Stimulated activated CD4-positive, alpha-beta T cell treated with anti-CD3 and anti-CD28 coated beads, Interleukin-2, amount 100 ng/mL, for 48 hours (primary cell): ENCODE data around the gene HMCN1.
"Not testable (repeated sequence)": the region's sequence is repeated elsewhere in the genome, so short reads cannot be mapped to it uniquely, and the experiment has no call there.

Source experiments
- DNase-seq, 2 donors: peaks; one replicate each; pipeline ENCODE4 v3.0.0-alpha.2; 2020

HMCN1 gene

DNA sequence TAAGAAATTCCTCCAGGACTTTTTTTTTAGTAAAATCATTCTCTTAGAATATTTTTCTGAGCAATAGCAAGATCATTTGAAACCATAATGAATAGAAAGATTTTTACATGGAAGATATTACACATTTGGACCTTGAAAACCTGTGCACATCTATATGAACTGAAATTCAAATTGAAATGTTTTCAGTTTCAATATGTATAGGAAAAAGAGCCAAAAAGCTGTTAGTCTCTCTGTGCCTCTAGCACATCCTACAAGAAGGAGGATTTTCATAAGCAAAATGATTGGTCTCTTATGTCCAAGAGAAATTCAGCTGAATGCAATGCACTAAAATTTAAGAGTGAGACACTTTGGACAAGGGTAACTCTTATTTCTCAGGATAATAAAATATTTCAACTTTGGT, 8.2 kb downstream of the HMCN1 start:
- no peak for DNase-seq

GRCh38 chr1:185745165-185745564, 11.0 kb downstream of the HMCN1 start:
- no peak for DNase-seq

DNA sequence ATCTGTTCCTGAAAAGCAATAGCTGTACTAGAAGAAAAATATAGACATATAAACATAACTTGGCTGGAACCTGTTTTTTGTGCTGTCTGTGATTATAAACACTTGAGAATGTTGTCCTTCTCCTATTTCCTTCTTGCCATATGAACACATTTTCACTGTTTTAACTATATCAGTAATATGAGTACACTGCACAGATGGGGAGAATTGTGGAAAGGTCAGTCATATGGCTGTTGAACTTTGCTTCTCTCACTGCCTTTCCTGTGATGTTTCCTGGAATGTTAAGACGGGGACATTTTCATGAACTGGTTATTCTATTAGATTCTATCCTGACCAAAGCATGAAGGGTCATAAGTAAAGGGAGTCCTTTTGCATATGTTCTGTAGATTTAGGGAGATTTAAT, 24.9 kb downstream of the HMCN1 start:
- DNase-seq: no peak

GRCh38 chr1:185761841-185762240, 27.6 kb downstream of the HMCN1 start:
- no peak for DNase-seq

DNA sequence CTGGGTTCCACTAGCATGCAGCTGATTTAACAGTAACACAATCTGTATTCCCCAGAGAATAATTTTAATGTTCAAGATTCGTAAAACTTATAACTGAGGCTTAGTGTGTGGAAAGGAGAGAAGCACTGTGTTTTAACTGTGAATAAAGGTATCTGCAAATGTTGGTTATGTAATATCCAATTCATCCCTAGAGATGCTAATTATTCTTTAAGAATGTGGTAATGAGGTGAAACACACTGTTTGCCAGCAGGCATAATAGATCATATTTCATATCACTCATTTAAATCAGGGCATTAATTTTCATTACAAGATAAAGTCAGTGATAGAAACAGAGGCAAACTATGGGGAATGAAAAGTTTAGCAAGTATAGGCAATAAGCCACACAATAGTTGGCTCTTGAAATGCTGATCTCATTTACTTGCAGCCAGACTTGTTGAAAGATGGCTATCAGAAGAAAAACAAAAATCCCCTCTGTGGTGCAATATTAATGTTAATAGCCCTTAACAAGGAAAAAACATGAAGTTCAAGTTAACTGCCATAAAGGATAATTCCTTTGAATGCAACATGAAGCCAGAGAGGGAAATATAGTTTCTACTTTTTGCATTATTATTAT, 33.4 kb downstream of the HMCN1 start:
- DNase-seq: no peak

- no peak for DNase-seq
Observed at GRCh38 chr1:185768371-185768770, 34.2 kb downstream of the HMCN1 start.

GRCh38 chr1:185769136-185769535, 34.9 kb downstream of the HMCN1 start:
- DNase-seq: no peak

DNA sequence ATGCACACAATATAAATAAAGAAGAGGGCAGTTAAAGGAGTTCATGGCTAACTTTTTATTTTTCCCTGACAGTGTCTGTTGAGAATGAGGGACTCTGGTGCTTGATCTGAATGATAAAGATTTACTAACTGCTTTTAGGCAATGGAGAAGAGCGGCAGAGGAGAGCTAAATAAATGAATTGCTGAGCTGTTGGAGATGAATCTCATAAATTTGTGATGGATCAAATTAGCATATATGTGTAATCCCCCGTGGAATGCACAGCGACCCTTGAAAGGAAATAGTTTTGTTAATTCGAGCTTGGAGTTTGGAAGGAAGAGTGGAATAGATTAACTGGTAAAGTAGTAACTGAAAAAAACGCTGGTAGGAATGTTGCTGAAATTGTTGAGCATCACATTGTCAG, 40.2 kb downstream of the HMCN1 start:
- no peak for DNase-seq

DNA sequence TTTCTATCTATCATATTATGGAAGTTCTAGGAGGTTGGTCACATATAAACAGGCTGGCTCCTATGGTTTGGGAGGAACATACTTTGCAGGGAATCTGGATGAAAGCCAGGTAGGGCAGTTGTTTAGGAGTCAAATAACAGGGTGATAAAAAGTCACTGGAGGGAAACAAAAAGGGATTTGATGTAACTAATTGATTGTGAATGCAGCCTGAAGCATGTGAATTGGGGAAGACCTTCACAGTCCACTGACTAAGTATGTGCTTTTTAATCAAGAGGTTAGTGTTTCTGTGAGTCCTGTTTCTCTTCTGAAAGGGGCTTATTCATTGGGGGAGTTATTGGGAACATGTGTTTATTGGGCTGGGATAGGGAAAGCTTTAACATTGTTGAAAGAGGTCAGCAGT, 41.3 kb downstream of the HMCN1 start:
- no peak for DNase-seq

DNA sequence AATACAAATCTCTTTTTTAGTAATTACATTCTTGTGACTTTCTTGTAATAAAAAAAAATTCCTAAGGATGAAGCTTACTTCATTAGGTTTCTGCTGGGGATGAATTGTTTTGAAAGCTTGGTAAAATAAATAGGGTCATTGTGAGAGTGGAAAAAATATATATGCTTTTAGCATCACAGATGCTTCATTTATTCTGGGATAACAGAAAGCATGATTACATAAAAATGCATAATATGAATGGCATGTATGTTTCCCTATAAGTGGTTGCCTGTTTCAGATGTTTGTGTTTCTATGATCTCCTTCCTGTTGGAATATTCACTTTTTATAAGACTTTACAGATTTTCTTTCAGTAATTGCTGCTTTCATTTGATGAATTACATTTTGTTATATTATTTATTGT, 42.3 kb downstream of the HMCN1 start:
- no peak for DNase-seq

DNA sequence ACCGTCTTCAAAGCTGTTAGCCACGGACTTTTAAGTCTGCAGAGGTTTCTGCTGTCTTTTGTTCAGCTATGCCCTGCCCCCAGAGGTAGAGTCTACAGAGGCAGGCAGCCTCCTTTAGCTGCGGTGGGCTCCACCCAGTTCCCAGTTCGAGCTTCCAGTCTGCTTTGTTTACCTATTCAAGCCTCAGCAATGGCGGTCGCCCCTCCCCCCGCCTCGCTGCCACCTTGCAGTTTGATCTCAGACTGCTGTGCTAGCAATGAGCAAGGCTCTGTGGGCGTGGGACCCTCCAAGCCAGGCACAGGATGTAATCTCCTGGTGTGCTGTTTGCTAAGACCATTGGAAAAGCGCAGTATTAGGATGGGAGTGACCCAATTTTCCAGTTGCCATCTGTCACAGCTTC, 49.7 kb downstream of the HMCN1 start:
- not testable (repeated sequence) for DNase-seq

- DNase-seq: no peak
Observed at GRCh38 chr1:185785586-185785985, 51.4 kb downstream of the HMCN1 start.

GRCh38 chr1:185786524-185786923, 52.3 kb downstream of the HMCN1 start:
- DNase-seq: no peak

DNA sequence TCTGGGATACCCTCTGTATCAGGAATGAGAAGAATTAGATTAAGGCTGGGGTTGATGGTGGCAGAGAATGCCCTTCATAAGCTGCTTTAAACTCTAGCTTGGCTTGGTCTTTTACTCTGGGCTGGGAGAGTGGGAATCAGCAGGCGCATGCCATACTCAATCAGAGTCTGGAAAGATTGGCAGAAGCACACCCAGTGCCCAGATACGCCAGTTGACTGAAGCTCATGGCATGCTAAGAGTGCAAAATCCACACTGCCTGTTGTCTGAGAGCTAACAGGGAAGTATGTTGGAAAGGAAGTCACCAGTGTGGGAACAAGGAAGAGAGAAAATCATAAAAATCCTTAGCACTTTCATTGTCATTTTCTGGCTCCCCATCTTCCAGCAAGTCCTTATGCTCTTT, 53.0 kb downstream of the HMCN1 start:
- no peak for DNase-seq

- DNase-seq: no peak
Observed at GRCh38 chr1:185788386-185788785, 54.2 kb downstream of the HMCN1 start.

DNA sequence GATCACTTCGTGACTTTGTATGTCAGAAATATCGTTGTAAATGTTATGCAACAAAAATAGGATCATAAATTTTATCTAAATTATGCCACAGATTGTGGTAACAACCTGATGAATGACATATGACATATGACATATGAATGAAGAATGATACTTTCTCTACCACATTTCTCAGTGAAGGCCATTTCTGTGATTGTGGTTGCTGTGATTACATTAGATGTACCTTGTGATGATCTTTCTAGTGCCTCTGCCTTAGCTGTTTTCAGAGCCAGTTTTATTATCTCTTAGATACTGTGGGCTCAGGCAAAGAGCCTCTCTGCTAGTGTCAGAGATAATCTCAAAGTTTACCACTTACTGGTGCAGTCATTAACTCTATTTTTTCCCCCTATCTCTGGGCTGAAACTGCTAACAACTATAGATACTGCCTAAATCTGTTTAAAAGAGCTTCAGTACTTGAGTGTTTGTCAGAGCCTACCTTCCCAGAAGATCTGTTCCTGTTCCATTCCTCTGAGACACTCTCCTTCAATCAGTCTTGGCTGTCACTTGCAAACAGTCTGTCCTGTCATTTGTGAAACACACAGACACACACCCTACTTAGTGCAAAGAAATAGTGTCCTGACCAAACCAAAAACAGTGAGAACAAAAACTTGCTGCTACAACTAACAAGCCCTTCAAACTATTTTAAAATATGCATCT, 55.5 kb downstream of the HMCN1 start:
- no peak for DNase-seq

GRCh38 chr1:185790194-185790735, 56.1 kb downstream of the HMCN1 start:
- DNase-seq: no peak

DNA sequence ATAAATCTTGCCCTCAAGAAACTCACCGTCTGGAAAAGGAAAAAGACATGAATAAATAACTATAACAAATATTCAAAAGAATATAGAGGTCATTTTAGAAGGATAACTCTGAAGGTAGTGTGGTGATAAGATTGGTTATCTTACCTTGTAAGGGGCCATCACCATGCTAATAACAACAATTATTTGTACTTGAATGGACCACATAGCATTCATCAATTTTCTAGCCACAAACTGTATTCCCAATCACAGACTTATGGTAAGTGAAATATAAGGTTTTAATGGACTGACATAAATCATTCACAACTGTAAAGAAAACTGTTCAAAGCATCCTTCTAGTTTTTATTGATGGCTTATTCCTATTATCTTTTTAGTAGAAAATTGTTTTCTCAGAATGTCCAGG, 57.8 kb downstream of the HMCN1 start:
- no peak for DNase-seq

DNA sequence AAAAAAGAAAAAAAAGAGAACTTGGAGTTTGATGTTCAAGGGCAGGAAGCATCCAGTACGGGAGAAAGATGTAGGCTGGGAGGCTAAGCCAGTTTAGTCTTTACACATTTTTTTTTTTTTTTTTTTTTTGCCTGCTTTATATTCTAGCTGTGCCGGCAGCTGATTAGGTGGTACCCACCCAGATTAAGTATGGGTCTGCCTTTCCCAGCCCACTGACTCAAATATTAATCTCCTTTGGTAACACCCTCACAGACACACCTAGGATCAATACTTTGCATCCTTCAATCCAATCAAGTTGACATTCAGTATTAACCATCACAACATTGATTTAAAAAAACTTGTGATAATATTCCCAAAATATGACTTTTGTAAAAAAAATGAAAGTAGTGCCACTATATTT, 60.3 kb downstream of the HMCN1 start:
- not testable (repeated sequence) for DNase-seq

GRCh38 chr1:185795181-185795580, 61.0 kb downstream of the HMCN1 start:
- no peak for DNase-seq

DNA sequence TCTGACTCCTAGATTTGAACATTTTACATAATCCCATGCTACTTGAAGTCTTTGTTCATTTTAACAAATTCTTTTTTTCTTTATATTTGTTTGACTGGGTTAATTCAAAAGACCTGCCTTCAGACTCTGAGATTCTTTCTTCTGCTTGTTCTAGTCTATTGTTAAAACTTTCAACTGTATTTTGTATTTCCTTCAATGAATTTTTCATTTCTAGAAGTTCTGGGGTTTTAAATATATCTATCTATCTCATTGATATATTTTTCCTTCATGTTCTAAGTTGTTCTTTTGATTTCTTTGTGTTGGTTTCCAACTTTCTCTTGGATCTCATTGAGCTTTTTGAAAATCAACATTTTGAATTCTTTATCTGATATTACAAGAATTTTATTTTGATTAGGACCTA, 64.3 kb downstream of the HMCN1 start:
- DNase-seq: no peak

GRCh38 chr1:185803241-185803640, 69.0 kb downstream of the HMCN1 start:
- DNase-seq: no peak

GRCh38 chr1:185804206-185804605, 70.0 kb downstream of the HMCN1 start:
- no peak for DNase-seq

GRCh38 chr1:185804608-185805007, 70.4 kb downstream of the HMCN1 start:
- DNase-seq: no peak

- DNase-seq: no peak
Observed at GRCh38 chr1:185807275-185807674, 73.1 kb downstream of the HMCN1 start.
